Heart left ventricle (tissue), 16 donors: ENCODE data around the gene H2AZ2. TPM values are rescaled to one million over a fixed set of nuclear protein-coding genes. Genes with fewer than 3 reads are reported as not detected.
"Not testable (repeated sequence)": the region's sequence is repeated elsewhere in the genome, so short reads cannot be mapped to it uniquely, and the experiment has no call there.

ENCODE experiments used
- ATAC-seq, 4 donors: fragments of 200-7000 bp; cut with Tn5 transposase; one replicate each; pipeline ENCODE4 v1.9.1; 2020 to 2022; ENCODE audit warnings: moderate library complexity in 4 of 4, mild to moderate bottlenecking in 3 of 4, moderate number of reproducible peaks in 1 of 4
- DNase-seq, 5 donors: peaks; one replicate each; pipeline ENCODE4 v3.0.0-alpha.2; 2020
- H3K27ac ChIP-seq, 12 donors: fragments of 200-600 bp; sonication (generic) in 4 of 12; one replicate each; pipeline versions ENCODE4 v1.5.0 to v1.8.0; 2016 to 2022; ENCODE audit warnings: mild to moderate bottlenecking in 2 of 12
- H3K27me3 ChIP-seq, 9 donors: fragments of 200-600 bp; sonication (generic) in 2 of 9; one replicate each; pipeline versions ENCODE4 v1.5.1 to v1.8.0; 2016 to 2022; ENCODE audit warnings: mild to moderate bottlenecking in 3 of 9
- H3K36me3 ChIP-seq, 9 donors: fragments of 200-600 bp; sonication (generic) in 2 of 9; one replicate each; pipeline versions ENCODE4 v1.5.0 to v1.8.0; 2018 to 2022; ENCODE audit warnings: mild to moderate bottlenecking in 2 of 9
- H3K4me1 ChIP-seq, 12 donors: fragments of 200-600 bp; sonication (generic) in 4 of 12; one replicate each; pipeline versions ENCODE4 v1.5.0 to v1.8.0; 2016 to 2022; ENCODE audit warnings: mild to moderate bottlenecking in 3 of 12
- H3K4me3 ChIP-seq, 12 donors: fragments of 200-600 bp; sonication (generic) in 4 of 12; one replicate each; pipeline versions ENCODE4 v1.5.0 to v1.8.0; 2017 to 2022; ENCODE audit warnings: mild to moderate bottlenecking in 9 of 12, moderate library complexity in 4 of 12
- H3K9me3 ChIP-seq, 12 donors: fragments of 200-600 bp; sonication (generic) in 4 of 12; one replicate each; pipeline versions ENCODE4 v1.5.0 to v1.8.0; 2016 to 2022; ENCODE audit warnings: mild to moderate bottlenecking in 1 of 12
- POLR2A ChIP-seq, 2 donors: fragments of 450-650 bp; IDR thresholded peaks; one replicate each; pipeline ENCODE4 v1.6.1; 2017; ENCODE audit warnings: antibody characterized with exemption in 2 of 2, mild to moderate bottlenecking in 2 of 2, moderate library complexity in 2 of 2
- WGBS, 4 donors: extraction: QIAGEN DNeasy Blood & Tissue Kit in 2 of 4; methylation state at CpG; one replicate each; pipeline versions ENCODE4 v1.1.5 to v1.1.7; 2013 to 2018; 5-methylcytosine and 5-hydroxymethylcytosine counted together
- intact Hi-C, 10 donors: fragments of 100-400 bp; cut with DNase I; formaldehyde crosslinking; loops; one replicate each; pipeline versions ENCODE4 v1.11.1 to v1.14.2; 2022
- polyA plus RNA-seq, 2 donors: library from polyadenylated mRNA; stranded (reverse); fragments of 200-250 nt; gene quantifications; one replicate each; pipeline ENCODE4 v1.2.3, GENCODE V29; 2013
- total RNA-seq, 9 donors: library from RNA; depleted of rRNA in 2 of 9; stranded (reverse); fragments of >200 nt in 2 of 9; fragmentation: NEBNext Ultra II Directional in 3 of 9; extraction: Animal tissue kit (Norgen Biotek cat#: 25700) in 3 of 9; gene quantifications; one replicate each; pipeline versions ENCODE4 v1.1.0 to v1.2.4, GENCODE V29; 2016 to 2023
- TF ChIP-seq, protein P1 (sequence below), 12 donors: fragments of 200-600 bp; sonication (generic) in 4 of 12; IDR thresholded peaks; one replicate each; pipeline versions ENCODE4 v1.5.0 to v1.8.0; 2018 to 2022; ENCODE audit warnings: antibody characterized with exemption in 12 of 12, mild to moderate bottlenecking in 5 of 12
- donor health status: ischemic (EF 13 %, LVEDD 7.1; RV severe dilation, severe dysfunction).
- donor health status: healthy with polysubstance abuse.
- donor health status: DM: no; HTN: yes; CAD: no.
- donor health status: DM: no; HTN: no; CAD: no.
- donor health status: ischemic (EF 25% LVEDD 6.9; RV normal size, moderate dysfunction).
- donor health status: ischemic (EF 25% LVEDD 5.7; RV mildly dilated, moderate dysfunction).
- donor health status: healthy.
- donor health status: DM: yes; HTN: yes; CAD: no.
- donor health status: ischemic (EF 35%, LVEDD 5.7; RV mildly dilated, moderate dysfunction).
- donor health status: nonischemic (EF 11% LVEDD 7.7; RV severe dilation, severe dysfunction).
- donor health status: DM: yes; HTN: yes; CAD: no.
- donor health status: PGD.
- donor health status: ischemic (EF 29% LVEDD 5.4; RV normal size, mild dysfunction).
- donor health status: nonischemic (EF 23%, LVEDD 6.1; RV moderate dilation, normal function).

The H2AZ2 gene
- total and polyA plus RNA-seq, 11 donors, result 161 to 274 (median 219) TPM

GRCh38 chr7:44880317-44881018 lies 32.6 kb upstream of the H2AZ2 start:
- Histone ChIP-seq H3K27ac (peak overlapping the region in 2 of 12 donors; percentile 15 to 63), H3K9me3 (no peaks in the 10 kb centered on the region), H3K4me3 (peak overlapping the region in 9 of 12 donors; percentile 75 to 99 (median 91)), H3K27me3 (no peaks in the 10 kb centered on the region), H3K4me1 (peaks cover 8 to 70% (median 54%) of the 10 kb centered on the region in 12 donors), H3K36me3 (peaks cover 0 to 21% (median 8%) of the 10 kb centered on the region in 9 donors)
- ATAC-seq (no peak), DNase-seq (no peak)
- intact Hi-C loops, result loop anchor here in 3 of 10 donors (5.0 to 10.0 kb wide), 3 partner anchors 33 to 234 kb away; partner anchors contain the start of genes H2AZ2 (in 1 of the 3) and TBRG4 (in 1 of the 3)
- TF ChIP-seq POLR2A (IDR thresholded peaks at IDR 0.05), result no peak
- TF ChIP-seq, protein P1, sequence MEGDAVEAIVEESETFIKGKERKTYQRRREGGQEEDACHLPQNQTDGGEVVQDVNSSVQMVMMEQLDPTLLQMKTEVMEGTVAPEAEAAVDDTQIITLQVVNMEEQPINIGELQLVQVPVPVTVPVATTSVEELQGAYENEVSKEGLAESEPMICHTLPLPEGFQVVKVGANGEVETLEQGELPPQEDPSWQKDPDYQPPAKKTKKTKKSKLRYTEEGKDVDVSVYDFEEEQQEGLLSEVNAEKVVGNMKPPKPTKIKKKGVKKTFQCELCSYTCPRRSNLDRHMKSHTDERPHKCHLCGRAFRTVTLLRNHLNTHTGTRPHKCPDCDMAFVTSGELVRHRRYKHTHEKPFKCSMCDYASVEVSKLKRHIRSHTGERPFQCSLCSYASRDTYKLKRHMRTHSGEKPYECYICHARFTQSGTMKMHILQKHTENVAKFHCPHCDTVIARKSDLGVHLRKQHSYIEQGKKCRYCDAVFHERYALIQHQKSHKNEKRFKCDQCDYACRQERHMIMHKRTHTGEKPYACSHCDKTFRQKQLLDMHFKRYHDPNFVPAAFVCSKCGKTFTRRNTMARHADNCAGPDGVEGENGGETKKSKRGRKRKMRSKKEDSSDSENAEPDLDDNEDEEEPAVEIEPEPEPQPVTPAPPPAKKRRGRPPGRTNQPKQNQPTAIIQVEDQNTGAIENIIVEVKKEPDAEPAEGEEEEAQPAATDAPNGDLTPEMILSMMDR (IDR thresholded peaks at IDR 0.05), result no peak
- WGBS, 4 donors, result 18 to 32% (median 23%) methylated on average over 4 of the region's 4 CpGs

- intact Hi-C loops, result no loop called here
- TF ChIP-seq, protein P1 (IDR thresholded peaks at IDR 0.05), result no peak
- TF ChIP-seq POLR2A (IDR thresholded peaks at IDR 0.05), result no peak
- WGBS, 4 donors, result 78 to 87% (median 82%) methylated on average over 4 of the region's 4 CpGs
These were observed 28.5 kb upstream of the H2AZ2 start for GRCh38 chr7:44876393-44876792.

DNA sequence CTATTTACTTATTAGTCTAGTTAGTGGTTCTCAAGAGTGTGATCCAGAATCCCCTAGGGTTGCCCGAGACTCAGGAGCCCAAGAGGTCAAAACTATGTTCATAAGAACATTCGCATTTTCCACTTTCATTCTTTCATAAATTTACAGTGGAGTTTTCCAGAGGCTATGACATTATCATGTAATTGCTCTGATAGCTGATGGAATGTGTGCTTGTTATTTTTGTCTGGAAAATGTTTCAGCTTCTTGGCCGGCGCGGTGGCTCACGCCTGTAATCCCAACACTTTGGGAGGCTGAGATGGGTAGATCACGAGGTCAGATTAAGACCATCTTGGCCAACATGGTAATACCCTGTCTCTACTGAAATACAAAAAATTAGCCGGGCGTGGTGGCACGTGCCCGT lies 27.4 kb upstream of the H2AZ2 start:
- TF ChIP-seq, protein P1 (IDR thresholded peaks at IDR 0.05), result no peak
- no peak for TF ChIP-seq POLR2A (IDR thresholded peaks at IDR 0.05)
- Histone ChIP-seq H3K27ac (no peak overlapping the region), H3K4me3 (no peak overlapping the region), H3K9me3 (no peaks in the 10 kb centered on the region), H3K36me3 (peaks cover 0 to 5% (median 0%) of the 10 kb centered on the region in 9 donors), H3K27me3 (no peaks in the 10 kb centered on the region), H3K4me1 (peaks cover 0 to 33% (median 16%) of the 10 kb centered on the region in 12 donors)
- no peak for DNase-seq
- intact Hi-C loops, result no loop called here
- ATAC-seq, result peak in 2 of 4 donors; percentile 22 to 39
- WGBS, 4 donors, result 56 to 72% (median 66%) methylated on average over 11 of the region's 11 CpGs

More at GRCh38 chr7:44876393-44876792, 28.5 kb upstream of the H2AZ2 start:
- ATAC-seq (no peak), DNase-seq (no peak)
- no peaks in the 10 kb centered on the region for H3K27me3 ChIP-seq
- no peaks in the 10 kb centered on the region for H3K9me3 ChIP-seq
- H3K36me3 ChIP-seq, result peaks cover 0 to 8% (median 0%) of the 10 kb centered on the region in 9 donors
- no peak overlapping the region for H3K4me3 ChIP-seq
- no peak overlapping the region for H3K27ac ChIP-seq
- H3K4me1 ChIP-seq, result peaks cover 5 to 44% (median 27%) of the 10 kb centered on the region in 12 donors

GRCh38 chr7:44872787-44873186 lies 24.9 kb upstream of the H2AZ2 start:
- intact Hi-C loops, result no loop called here
- no peak for TF ChIP-seq POLR2A (IDR thresholded peaks at IDR 0.05)
- TF ChIP-seq, protein P1 (IDR thresholded peaks at IDR 0.05), result no peak
- no peaks in the 10 kb centered on the region for H3K27me3 ChIP-seq

DNA sequence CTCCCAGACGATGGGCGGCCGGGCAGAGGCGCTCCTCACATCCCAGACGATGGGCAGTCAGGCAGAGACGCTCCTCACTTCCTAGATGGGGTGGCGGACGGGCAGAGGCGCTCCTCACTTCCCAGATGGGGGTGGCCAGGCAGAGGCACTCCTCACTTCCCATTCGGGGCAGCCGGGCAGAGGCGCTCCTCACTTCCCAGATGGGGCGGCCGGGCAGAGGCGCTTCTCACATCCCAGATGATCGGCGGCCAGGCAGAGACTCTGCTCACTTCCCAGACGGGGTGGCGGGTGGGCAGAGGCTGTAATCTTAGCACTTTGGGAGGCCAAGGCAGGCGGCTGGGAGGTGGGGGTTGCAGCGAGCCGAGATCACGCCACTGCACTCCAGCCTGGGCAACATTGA lies 24.0 kb upstream of the H2AZ2 start:
- DNase-seq, H3K36me3 ChIP-seq, H3K4me3 ChIP-seq, ATAC-seq, H3K9me3 ChIP-seq, H3K27me3 ChIP-seq, intact Hi-C loops, H3K27ac ChIP-seq: not testable (repeated sequence)
- peaks cover 0 to 18% (median 2%) of the 10 kb centered on the region in 12 donors for H3K4me1 ChIP-seq
- 93 to 96% (median 95%) methylated on average over 14 to 23 of the region's 23 CpGs for WGBS, 4 donors

More at GRCh38 chr7:44872787-44873186, 24.9 kb upstream of the H2AZ2 start:
- H3K27ac ChIP-seq, result no peak overlapping the region
- no peaks in the 10 kb centered on the region for H3K36me3 ChIP-seq
- WGBS, 4 donors, result 95 to 98% (median 98%) methylated on average over 1 of the region's 1 CpG
- no peaks in the 10 kb centered on the region for H3K9me3 ChIP-seq
- ATAC-seq (no peak), DNase-seq (no peak)
- H3K4me3 ChIP-seq, result no peak overlapping the region
- H3K4me1 ChIP-seq, result peaks cover 0 to 12% (median 2%) of the 10 kb centered on the region in 12 donors

DNA sequence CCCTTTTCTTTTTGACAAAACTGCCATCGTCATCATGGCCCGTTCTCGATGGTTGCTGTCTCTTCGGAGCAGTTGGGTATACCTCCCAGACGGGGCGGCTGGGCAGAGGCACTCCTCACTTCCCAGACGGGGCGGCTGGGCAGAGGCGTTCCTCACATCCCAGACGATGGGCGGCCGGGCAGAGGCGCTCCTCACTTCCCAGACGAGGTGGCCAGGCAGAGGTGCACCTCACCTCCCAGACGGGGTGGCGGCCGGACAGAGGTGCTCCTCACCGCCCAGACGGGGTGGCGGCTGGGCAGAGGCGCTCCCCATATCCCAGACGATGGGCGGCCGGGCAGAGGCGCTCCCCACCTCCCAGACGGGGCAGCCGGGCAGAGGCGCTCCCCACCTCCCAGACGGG lies 22.9 kb upstream of the H2AZ2 start:
- not testable (repeated sequence) for ATAC-seq

DNA sequence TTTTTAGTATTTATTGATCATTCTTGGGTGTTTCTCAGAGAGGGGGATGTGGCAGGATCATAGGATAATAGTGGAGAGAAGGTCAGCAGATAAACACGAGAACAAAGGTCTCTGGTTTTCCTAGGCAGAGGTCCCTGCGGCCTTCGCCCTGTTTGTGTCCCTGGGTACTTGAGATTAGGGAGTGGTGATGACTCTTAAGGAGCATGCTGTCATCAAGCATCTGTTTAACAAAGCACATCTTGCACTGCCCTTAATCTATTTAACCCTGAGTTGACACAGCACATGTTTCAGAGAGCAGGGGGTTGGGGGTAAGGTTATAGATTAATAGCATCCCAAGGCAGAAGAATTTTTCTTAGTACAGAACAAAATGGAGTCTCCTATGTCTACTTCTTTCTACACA lies 22.4 kb upstream of the H2AZ2 start:
- DNase-seq, H3K27ac ChIP-seq, H3K9me3 ChIP-seq, intact Hi-C loops, H3K36me3 ChIP-seq, H3K4me3 ChIP-seq, ATAC-seq, H3K27me3 ChIP-seq: not testable (repeated sequence)
- H3K4me1 ChIP-seq, result peaks cover 0 to 12% (median 1%) of the 10 kb centered on the region in 12 donors
- 34 to 49% (median 36%) methylated on average over 3 of the region's 3 CpGs for WGBS, 4 donors

More for the DNA sequence above, 22.9 kb upstream of the H2AZ2 start:
- H3K4me1 ChIP-seq, result peaks cover 0 to 16% (median 2%) of the 10 kb centered on the region in 12 donors
- H3K27me3 ChIP-seq, DNase-seq, H3K36me3 ChIP-seq, H3K9me3 ChIP-seq, intact Hi-C loops, H3K4me3 ChIP-seq, H3K27ac ChIP-seq: not testable (repeated sequence)
- WGBS, 4 donors, result 91 to 96% (median 93%) methylated on average over 14 to 29 of the region's 29 CpGs
